ENCODE measurements around the gene SCGB1D4. TPM values are rescaled to one million over a fixed set of nuclear protein-coding genes. Genes with fewer than 3 reads are reported as not detected.

Gene SCGB1D4
- polyA plus RNA-seq, 3 donors, result not detected

DNA sequence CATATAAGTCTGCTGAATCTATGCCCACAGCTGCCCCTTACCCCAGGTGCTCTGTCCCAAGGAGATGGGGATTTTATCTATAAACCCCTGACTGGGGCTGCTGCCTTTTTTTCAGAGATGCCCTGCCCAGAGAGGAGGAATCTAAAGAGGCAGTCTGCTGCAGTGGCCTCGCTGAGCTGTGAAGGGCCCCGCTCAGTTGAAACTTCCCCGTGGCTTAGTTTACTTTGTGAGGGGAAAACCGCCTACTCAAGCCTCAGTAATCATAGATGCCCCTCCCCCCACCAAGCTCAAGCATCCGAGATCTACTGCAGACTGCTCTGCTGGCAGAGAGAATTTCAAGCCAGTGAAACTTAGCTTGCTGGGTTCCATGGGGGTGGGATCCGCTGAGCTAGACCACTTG is 7.4 kb upstream of the SCGB1D4 start:
- TF ChIP-seq CTCF (IDR thresholded peaks at IDR 0.05), result no peak
- Histone ChIP-seq H3K4me3 (replicated peaks in 1 of 3; ENCODE audit: low read depth in 2 of 3, low read length in 3 of 3) (no peak overlapping the region), H3K27ac (ENCODE audit: low read depth in 1 of 2, low read length in 2 of 2) (no peak overlapping the region), H2AFZ (ENCODE audit: insufficient read depth, low read depth, low read length, poor library complexity, severe bottlenecking) (no peak overlapping the region), H3K4me2 (replicated peaks; ENCODE audit: extremely low read depth, low read length, poor library complexity, severe bottlenecking) (no peak overlapping the region), H3K4me1 (ENCODE audit: control insufficient read depth in 1 of 2, insufficient read depth in 2 of 2, low read length in 2 of 2) (peaks cover 14 to 22% of the 10 kb centered on the region in 2 donors), H4K20me1 (ENCODE audit: insufficient read depth, low read length) (no peaks in the 10 kb centered on the region), H3K9me3 (replicated peaks in 1 of 2; ENCODE audit: control insufficient read depth in 1 of 2, insufficient read depth in 1 of 2, low read length in 2 of 2) (no peaks in the 10 kb centered on the region), H3K36me3 (replicated peaks in 1 of 2; ENCODE audit: control insufficient read depth in 1 of 2, insufficient read depth in 2 of 2, low read length in 2 of 2) (no peaks in the 10 kb centered on the region), H3K27me3 (ENCODE audit: control insufficient read depth in 2 of 2, insufficient read depth in 2 of 2, low read length in 2 of 2) (peaks cover 2 to 13% of the 10 kb centered on the region in 2 donors), H3K9ac (ENCODE audit: insufficient read depth, low read length, poor library complexity, severe bottlenecking) (no peak overlapping the region), H3K79me2 (ENCODE audit: insufficient read depth, low read length) (no peaks in the 10 kb centered on the region)
- peaks cover 2 to 8% (median 4%) of the 10 kb centered on the region in 7 donors for H3K9me3 Mint-ChIP-seq
- no peak for DNase-seq
- peaks cover 22% of the 10 kb centered on the region for H3K4me1 Mint-ChIP-seq
- intact Hi-C loops (cut with micrococcal nuclease), result no loop called here
- no peak overlapping the region for H3K4me3 Mint-ChIP-seq
- 68% methylated on average over 2 of the region's 6 CpGs for WGBS (ENCODE audit: insufficient coverage)
- H3K27ac Mint-ChIP-seq, result no peak overlapping the region
- peaks cover 12 to 19% (median 19%) of the 10 kb centered on the region in 3 donors for H3K27me3 Mint-ChIP-seq (ENCODE audit: low read depth in 3 of 3)
- H3K36me3 Mint-ChIP-seq, result no peaks in the 10 kb centered on the region

DNA sequence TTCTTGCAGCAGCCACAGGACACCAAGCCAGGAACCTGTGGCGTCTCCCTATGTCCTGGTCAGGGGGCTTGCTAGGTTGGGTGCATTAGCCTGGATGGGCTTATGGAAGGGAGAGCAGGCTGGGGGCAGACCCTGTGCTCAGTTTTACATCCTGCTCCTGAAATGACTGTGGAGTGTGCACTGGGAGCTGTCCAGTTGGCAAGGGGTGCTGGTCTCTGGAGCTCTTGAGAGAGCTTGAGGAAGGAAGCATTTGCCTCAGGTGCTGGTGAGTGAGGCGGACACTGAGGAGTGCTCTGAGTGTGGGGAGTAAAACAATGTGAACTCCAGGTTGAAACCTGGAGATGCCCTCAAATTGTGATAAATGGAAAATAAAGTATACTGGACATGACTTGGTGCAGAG is 3.4 kb downstream of the SCGB1D4 start:
- WGBS (ENCODE audit: insufficient coverage), result 36% methylated on average over 2 of the region's 2 CpGs
- intact Hi-C loops (cut with micrococcal nuclease), result no loop called here
- no peaks in the 10 kb centered on the region for H3K4me1 ChIP-seq (ENCODE audit: control insufficient read depth in 1 of 2, insufficient read depth in 2 of 2, low read length in 2 of 2)
- no peak for TF ChIP-seq CTCF (IDR thresholded peaks at IDR 0.05)
- H4K20me1 ChIP-seq (ENCODE audit: insufficient read depth, low read length), result no peaks in the 10 kb centered on the region
- peaks cover 10 to 19% (median 13%) of the 10 kb centered on the region in 3 donors for H3K27me3 Mint-ChIP-seq (ENCODE audit: low read depth in 3 of 3)
- H3K4me3 ChIP-seq (replicated peaks in 1 of 3; ENCODE audit: low read depth in 2 of 3, low read length in 3 of 3), result no peak overlapping the region
- peaks cover 0 to 4% (median 0%) of the 10 kb centered on the region in 7 donors for H3K9me3 Mint-ChIP-seq
- H3K4me1 Mint-ChIP-seq, result no peaks in the 10 kb centered on the region
- H3K36me3 ChIP-seq (replicated peaks in 1 of 2; ENCODE audit: control insufficient read depth in 1 of 2, insufficient read depth in 2 of 2, low read length in 2 of 2), result no peaks in the 10 kb centered on the region
- H3K9ac ChIP-seq (ENCODE audit: insufficient read depth, low read length, poor library complexity, severe bottlenecking), result no peak overlapping the region
- no peak for DNase-seq
- H3K79me2 ChIP-seq (ENCODE audit: insufficient read depth, low read length), result no peaks in the 10 kb centered on the region
- H3K27ac Mint-ChIP-seq, result no peak overlapping the region
- H3K9me3 ChIP-seq (replicated peaks in 1 of 2; ENCODE audit: control insufficient read depth in 1 of 2, insufficient read depth in 1 of 2, low read length in 2 of 2), result no peaks in the 10 kb centered on the region
- no peak overlapping the region for H3K4me2 ChIP-seq (replicated peaks; ENCODE audit: extremely low read depth, low read length, poor library complexity, severe bottlenecking)
- H2AFZ ChIP-seq (ENCODE audit: insufficient read depth, low read depth, low read length, poor library complexity, severe bottlenecking), result no peak overlapping the region
- H3K27me3 ChIP-seq (ENCODE audit: control insufficient read depth in 2 of 2, insufficient read depth in 2 of 2, low read length in 2 of 2), result peaks cover 0 to 1% of the 10 kb centered on the region in 2 donors
- H3K27ac ChIP-seq (ENCODE audit: low read depth in 1 of 2, low read length in 2 of 2), result no peak overlapping the region
- H3K4me3 Mint-ChIP-seq, result peak overlapping the region in 1 of 2 donors; percentile 5
- no peaks in the 10 kb centered on the region for H3K36me3 Mint-ChIP-seq
